Mammary epithelial cell (primary cell): ENCODE data around the gene SRC.

ENCODE experiments used
- EZH2 ChIP-seq: IDR thresholded peaks from 2 replicates; pipeline ENCODE4 v1.6.1; 2012; ENCODE audit warnings: low read length, inconsistent platforms, borderline replicate concordance
- TF ChIP-seq, protein P1 (sequence below), 2 donors: IDR thresholded peaks in 1 of 2; conservative IDR thresholded peaks in 1 of 2; 2 replicates each; pipeline ENCODE4 v1.5.1; 2011 to 2012; ENCODE audit warnings: inconsistent platforms in 2 of 2, low read length in 2 of 2, mild to moderate bottlenecking in 2 of 2, control low read depth in 1 of 2, low read depth in 1 of 2; ENCODE audit not compliant: insufficient read depth in 1 of 2; ENCODE audit errors: extremely low read depth in 1 of 2

DNA sequence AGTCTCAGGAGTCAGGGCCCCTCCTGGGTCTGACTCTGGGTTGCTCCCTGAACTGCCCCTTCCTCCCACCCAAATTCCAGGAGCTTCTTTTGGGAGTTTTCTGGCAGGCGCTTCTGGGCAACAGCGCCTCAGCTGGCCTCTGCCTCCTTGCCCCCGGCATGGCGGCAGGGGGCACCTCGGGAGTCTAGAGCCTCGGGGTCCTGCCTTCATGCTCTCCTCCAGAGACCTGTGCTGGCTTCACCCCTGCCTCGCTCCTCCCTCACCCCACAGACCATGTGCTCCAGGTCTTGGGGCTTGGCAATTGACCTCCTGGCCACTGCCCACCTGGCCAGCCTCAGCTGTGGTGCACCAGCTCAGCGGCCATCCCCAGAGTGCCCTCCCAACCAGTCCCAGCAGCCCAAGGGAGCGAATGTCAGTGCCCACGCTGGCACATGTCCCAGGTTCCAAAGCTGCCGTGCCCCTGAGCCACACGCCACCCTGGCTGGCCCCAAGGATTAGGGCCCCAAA is 43.4 kb downstream of the SRC start:
- TF ChIP-seq, protein P1, sequence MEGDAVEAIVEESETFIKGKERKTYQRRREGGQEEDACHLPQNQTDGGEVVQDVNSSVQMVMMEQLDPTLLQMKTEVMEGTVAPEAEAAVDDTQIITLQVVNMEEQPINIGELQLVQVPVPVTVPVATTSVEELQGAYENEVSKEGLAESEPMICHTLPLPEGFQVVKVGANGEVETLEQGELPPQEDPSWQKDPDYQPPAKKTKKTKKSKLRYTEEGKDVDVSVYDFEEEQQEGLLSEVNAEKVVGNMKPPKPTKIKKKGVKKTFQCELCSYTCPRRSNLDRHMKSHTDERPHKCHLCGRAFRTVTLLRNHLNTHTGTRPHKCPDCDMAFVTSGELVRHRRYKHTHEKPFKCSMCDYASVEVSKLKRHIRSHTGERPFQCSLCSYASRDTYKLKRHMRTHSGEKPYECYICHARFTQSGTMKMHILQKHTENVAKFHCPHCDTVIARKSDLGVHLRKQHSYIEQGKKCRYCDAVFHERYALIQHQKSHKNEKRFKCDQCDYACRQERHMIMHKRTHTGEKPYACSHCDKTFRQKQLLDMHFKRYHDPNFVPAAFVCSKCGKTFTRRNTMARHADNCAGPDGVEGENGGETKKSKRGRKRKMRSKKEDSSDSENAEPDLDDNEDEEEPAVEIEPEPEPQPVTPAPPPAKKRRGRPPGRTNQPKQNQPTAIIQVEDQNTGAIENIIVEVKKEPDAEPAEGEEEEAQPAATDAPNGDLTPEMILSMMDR (conservative IDR thresholded peaks at IDR 0.05 in 1 of 2, IDR thresholded peaks at IDR 0.05 in 1 of 2; ENCODE audit: extremely low read depth in 1 of 2, insufficient read depth in 1 of 2, low read depth in 1 of 2, low read length in 2 of 2) = no peak
- no peak for TF ChIP-seq EZH2
